HTR-8/SVneo (cell line): ENCODE data around the gene ZNF697.
"Not testable (repeated sequence)": the region's sequence is repeated elsewhere in the genome, so short reads cannot be mapped to it uniquely, and the experiment has no call there.

Source experiments
- DNase-seq: peaks from one replicate; pipeline ENCODE4 v3.0.0; 2011; ENCODE audit warnings: low spot score, mixed read lengths; ENCODE audit not compliant: insufficient read length
- FAIRE-seq: peaks from 2 replicates; lab custom pipeline; 2011; peaks lifted over from hg19 to GRCh38; lab: Jason Lieb, UNC

Gene ZNF697

GRCh38 chr1:119647734-119648619 lies at the start of gene ZNF697:
Gene ZNF697 (minus strand): TSS chr1:119648266. CDS start chr1:119626100, 22,166 bp downstream.
- peak; percentile 86 for DNase-seq
- no peak for FAIRE-seq

DNA sequence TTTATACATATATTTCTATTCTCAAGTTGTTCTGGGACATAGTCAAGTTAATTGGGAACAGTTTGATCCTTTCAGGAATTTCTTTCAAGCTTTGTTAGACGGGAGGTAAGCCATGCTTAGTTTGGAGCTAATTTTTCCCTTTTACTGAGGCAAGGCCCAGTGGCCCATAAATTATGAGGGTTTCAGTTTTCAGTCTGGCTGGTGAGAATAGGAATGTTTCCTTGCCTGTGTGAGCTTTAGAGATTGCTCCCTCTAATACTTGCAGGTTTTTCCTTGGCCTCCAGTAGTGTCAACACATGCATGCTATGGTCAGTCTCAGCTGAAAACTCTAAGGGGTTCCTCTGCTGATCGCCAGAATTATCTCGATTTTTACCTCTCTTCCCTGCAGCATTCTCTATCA lies 49.5 kb upstream of the ZNF697 start:
- FAIRE-seq = no peak
- DNase-seq = no peak

DNA sequence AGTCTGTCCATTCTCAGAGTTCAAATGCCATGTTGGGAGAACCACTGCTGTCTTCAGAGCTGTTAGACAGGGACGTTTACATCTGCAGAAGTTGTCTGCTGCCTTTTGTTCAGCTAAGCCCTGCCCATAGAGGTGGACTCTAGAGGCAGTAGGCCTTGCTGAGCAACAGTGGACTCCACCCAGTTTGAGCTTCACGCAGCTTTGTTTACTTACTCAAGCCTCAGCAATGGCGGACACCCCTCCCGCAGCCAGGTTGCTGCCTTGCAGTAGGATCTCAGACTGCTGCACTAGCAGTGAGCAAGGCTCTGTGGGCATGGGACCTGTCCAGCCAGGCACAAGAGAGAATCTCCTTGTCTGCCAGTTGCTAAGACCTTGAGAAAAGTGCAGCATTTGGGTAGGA lies 48.8 kb upstream of the ZNF697 start:
- not testable (repeated sequence) for FAIRE-seq, DNase-seq

DNA sequence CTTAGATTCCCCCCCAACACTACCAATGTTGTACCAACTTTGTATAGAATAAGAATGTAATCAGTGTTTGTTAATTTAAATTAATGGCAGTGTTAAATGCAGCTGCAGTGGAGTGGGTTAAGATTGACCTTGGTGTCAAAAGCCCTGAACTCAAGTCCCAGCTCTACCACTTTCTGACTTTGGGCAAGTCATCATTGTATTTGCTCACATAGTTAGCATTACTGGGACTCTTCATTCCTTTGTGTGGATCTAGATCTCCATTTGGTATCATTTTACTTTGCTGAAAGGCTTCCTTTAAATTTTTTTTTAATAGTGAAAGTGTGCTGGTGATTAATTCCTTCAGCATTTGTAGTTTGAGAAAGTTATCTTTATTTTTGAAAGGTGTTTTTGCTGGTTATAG lies 41.4 kb upstream of the ZNF697 start:
- no peak for FAIRE-seq

DNA sequence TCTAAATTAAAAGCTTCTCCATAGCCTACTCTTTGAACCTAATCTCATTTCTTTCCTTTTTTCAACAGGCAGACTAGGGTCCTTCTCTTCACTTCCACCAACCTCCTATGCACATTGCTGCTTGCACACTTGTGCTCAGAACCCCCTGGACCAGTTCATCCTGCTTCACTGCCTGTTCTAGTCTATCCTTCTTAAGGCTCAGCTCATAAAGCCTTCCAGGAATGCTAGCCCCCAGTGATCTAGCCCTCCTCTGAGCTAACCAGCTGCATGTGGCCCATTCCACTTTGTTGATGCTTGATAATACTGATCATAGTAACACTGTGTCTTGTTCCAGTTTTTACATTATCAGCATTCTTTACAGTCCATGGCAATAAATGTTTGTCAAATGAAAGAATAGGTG lies 40.7 kb upstream of the ZNF697 start:
- DNase-seq (no peak), FAIRE-seq (no peak)

More for the DNA sequence above, 41.4 kb upstream of the ZNF697 start:
- DNase-seq = no peak

DNA sequence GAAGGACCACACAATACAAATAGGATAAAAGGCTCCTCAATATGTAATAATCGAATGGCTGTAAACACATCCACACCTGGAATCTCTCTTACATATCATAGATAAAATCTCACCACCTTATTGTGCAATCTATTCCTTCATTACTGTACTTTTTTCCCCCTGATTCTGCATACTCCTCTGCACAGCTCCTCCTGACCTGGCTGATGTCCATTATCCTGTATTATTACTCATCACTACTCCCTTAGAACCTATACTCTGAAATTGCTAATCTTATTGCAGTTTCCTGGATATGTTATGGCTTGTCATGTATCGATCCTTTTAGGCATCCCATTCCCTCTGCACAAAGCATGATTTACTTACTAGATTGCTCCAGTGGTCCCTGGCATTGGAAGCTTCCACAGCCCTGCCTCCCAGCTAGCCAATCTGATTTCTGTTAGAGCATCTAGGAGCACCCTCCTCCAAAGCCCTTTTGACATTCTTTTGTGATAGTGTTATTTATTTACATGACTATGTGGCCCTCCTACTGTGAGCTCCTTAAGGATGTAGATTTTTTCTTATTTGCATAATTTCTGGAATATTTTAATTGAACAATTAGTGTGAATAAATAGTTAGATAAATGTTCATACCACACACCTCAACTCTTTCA lies 39.5 kb upstream of the ZNF697 start:
- no peak for DNase-seq

GRCh38 chr1:119686661-119687060 lies 38.6 kb upstream of the ZNF697 start:
- FAIRE-seq = no peak
- no peak for DNase-seq

More for the DNA sequence above, 39.5 kb upstream of the ZNF697 start:
- FAIRE-seq = no peak

- no peak for DNase-seq
- FAIRE-seq = no peak
Measured at GRCh38 chr1:119683893-119684292, 35.8 kb upstream of the ZNF697 start.

DNA sequence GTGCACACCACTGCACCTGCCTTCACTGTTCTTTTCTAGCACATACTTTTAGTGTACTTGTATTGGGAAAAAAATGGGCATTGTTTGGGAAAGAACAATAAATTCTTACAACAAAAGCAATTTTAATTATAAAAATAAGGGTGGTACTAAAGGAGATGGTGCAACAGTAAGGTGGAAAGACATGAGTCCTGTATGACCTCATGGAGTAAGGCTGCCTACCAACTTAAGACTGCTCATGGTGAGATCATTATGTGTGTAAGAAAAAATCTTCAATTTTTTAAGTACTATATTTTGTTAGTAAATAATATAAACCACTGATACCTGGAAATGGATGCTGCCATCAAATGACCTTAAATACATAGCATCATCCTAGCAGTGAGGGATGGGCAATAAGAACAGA lies 34.1 kb upstream of the ZNF697 start:
- DNase-seq (no peak), FAIRE-seq (no peak)

DNA sequence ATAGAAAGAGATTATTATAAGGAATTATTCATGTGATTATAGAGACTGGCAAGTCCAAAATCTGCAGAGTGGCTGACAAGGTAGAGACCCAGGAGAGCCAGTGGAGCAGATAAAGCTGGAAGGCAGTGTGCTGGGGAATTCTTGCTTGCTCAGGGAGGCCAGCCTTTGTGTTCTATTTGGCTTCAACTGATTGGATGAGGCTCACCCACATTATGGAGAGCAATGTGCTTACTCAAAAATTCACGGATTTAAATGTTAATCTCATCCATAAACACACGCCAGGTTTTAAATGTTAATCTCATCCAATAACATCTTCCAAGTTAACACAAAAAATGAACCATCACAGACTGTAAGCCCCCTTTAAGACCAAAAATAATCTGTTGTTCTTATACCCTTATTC lies 33.5 kb upstream of the ZNF697 start:
- DNase-seq = no peak
- no peak for FAIRE-seq

GRCh38 chr1:119680723-119681122 lies 32.7 kb upstream of the ZNF697 start:
- FAIRE-seq = no peak
- no peak for DNase-seq

DNA sequence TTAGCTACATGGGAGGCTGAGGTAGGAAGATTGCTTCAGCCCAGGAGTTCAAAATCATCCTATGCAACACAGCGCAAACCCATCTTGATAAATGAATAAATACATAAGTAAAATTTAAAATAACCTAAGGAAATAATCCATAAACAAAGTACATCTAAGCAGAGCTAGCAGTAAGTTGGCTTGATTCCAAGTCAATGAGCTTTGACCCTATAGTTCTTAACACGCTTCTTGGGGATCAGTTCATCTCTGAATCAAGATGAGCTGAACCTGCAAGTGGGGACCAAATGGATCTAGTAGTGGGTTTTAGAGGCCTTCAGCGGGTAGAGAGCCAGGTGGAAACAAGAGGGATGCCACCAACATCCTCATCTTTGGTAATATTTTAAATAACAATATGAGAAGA lies 32.1 kb upstream of the ZNF697 start:
- no peak for DNase-seq
- FAIRE-seq = no peak

DNA sequence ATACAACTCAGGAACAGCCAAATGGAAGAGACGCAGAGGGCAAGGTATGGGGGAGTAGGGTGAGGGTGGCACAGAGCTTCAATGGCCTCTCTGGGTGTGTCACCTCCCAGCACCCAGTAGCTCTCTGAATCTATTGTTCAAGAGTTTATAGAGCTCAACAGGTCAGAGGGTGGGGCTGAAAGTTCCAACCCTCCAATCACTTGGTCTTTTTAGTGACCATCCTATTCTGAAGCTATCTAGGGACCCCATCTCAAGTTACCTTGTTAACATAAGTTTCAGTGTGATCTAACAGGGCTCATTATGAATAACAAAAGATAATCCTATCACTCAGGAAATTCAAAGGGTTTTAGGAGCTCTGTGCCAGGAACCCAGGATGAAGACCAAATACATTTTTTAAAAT lies 31.2 kb upstream of the ZNF697 start:
- FAIRE-seq = no peak
- DNase-seq = no peak

DNA sequence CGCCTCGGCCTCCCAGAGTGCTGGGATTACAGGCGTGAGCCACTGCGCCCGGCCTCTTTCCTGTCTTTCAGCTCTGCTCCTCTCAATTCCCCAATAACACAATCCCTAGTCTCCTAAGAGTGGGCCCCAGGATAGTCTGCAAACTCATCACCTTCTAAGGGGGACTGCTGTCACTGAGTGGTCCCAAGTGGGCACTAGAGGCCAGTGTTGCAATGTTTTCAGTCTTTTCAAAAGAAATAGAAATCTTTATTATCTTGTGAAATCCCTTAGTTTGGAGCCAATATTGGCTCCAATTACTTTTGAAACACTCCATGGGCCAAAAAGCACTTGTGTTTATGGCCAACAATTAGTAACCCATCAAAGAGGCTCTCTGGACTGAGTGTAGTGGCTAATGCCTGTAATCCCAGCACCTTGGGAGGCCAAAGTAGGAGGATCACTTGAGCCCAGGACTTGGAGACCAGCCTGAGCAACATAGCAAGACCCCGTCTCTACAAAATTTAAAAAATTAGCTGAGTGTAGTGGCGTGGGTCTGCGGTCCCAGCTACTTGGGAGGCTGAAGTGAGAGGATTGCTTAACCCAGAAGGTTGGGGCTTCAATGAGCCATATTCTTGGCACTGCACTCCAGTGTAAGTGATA lies 28.6 kb upstream of the ZNF697 start:
- no peak for FAIRE-seq
- peak; percentile 10 for DNase-seq

- peak; percentile 60 for DNase-seq
- FAIRE-seq = no peak
Measured at GRCh38 chr1:119675349-119676345, 27.6 kb upstream of the ZNF697 start.

DNA sequence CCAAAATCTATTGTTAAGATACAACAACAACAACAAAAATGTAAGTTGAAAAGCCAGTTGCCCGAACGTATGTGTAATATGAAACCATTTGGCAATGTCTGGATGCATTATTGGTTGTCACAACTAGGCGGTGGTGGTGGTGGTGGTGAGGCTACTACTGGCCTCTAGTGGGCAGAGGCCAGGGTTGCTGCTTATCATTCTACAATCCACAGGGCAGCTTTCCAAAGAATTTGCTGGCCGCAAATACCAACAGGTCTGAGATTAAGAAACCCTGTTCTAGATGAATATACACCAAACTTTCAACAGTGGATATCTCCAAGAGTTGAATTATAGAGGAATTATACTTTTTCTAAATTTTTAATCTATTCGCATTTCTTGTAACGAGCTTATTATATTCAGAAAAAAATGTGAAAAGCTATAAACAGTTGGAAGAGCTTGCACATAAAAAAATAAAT lies 26.8 kb upstream of the ZNF697 start:
- DNase-seq (peak; percentile 14), FAIRE-seq (no peak)

GRCh38 chr1:119674111-119674526 lies 26.1 kb upstream of the ZNF697 start:
- no peak for FAIRE-seq
- peak; percentile 5 for DNase-seq

DNA sequence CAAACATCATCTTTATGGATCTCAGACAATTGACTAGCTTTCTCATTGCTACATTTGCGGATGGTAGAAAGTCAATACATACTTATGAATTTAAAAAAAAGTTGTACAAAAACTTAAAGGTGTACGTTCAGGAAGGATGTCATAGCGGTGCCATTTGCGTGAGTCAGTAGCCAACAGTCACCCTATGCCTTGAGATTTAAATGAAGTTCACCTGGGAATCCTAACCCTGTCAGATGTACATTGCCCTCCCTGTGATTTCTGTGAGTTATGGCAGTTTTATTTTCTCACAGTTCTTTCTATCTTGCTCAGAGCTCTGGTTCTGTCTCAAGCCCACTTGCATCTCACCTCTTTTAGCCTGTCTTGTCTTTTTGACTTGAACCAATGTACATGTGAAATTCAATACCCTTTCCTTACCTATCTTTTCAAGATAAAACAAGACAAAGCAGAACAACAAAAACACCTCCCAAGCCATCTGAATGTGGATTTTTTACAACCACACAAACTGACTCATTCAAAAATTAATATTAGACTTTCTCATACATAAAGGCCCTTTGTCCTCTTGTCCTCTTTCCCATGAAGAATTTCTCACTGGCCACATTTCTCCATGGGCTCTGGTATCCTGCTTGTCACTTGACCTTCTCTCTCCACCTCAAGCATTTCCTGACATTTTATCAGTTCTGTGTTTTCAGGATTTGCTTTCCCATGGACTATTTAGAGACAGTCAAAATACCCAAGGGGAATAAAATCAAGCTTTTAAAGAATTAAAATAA lies 25.3 kb upstream of the ZNF697 start:
- no peak for DNase-seq
- no peak for FAIRE-seq

GRCh38 chr1:119670898-119671297 lies 22.8 kb upstream of the ZNF697 start:
- FAIRE-seq (no peak), DNase-seq (no peak)
